ENCODE data around the gene DSC1. TPM values are rescaled to one million over a fixed set of nuclear protein-coding genes. Genes with fewer than 3 reads are reported as not detected.
A peak's percentile ranks its signal among the peaks of the same experiment; 100 is the strongest.

DSC1 gene
- total and polyA plus RNA-seq, 2 of the 13 experiments (the other 11 are each of a cell fraction or from before 2014, with no cell fraction given) = not detected

DNA sequence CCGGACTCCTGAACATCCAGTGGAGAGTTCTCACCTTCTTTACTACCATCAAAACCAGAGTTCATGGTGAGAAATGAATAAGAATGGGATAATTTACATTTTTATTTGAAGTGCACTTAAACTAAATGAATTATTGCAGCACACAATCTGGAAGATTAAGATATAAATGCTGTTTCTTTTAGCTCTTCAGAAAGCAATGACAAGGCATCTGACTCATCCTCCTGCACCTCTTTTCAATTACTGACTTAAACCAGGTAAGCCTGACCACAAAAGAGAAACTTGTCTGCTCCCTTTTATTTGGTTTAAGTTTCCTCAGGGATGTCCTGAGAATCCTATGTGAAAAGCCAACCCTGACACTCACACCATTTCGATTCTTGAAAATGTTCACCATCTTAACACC, 59.7 kb downstream of the DSC1 start (continued):
- TF ChIP-seq, protein P1, sequence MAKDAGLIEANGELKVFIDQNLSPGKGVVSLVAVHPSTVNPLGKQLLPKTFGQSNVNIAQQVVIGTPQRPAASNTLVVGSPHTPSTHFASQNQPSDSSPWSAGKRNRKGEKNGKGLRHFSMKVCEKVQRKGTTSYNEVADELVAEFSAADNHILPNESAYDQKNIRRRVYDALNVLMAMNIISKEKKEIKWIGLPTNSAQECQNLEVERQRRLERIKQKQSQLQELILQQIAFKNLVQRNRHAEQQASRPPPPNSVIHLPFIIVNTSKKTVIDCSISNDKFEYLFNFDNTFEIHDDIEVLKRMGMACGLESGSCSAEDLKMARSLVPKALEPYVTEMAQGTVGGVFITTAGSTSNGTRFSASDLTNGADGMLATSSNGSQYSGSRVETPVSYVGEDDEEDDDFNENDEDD (CRISPR knock-in tag; IDR thresholded peaks at IDR 0.05; ENCODE audit: borderline replicate concordance) = no peak

DNA sequence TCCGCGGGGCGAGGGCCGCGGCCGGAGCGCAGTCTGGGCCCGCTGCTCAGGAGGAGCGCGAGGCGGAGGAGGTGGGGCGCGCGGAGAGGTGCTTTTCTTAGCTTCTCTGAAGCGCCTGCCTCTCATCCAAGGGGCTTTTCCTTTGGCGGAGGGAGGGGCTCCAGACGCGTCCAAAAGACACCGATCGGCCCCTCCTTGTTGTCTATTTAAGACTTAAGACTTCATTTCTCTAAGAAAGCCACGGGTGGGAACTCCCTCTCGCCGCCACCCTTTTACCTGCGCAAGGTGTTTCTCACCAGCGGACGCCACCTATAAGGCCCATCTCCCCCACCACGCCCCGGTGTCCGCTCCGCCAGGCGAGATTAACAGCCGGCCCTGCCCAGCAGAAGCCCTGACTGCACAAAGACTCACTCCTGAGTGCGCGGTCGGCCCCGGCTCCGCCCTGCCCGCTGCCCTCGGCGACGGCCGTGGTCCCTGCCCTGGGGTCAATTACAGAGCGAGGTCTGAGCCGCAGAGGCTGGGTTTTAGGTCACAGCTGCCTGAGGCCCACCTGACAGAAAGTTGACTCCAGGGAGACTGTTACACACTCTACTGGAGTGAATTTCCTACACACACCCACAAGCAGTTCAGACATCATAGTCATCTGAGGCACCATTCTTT, 60.5 kb downstream of the DSC1 start, which contains the start of gene DSC2:
TSS of gene DSC2 (minus strand) at position 397 of the 660 bp plus-strand sequence. CDS start 450 bp downstream, outside the sequence.
- no peaks in the 10 kb centered on the region for H4K20me1 ChIP-seq (ENCODE audit: insufficient read depth, low read length)
- peaks cover 38% of the 10 kb centered on the region for H3K79me2 ChIP-seq (ENCODE audit: insufficient read depth, low read length)
- in situ Hi-C loops (cut with HindIII; ENCODE audit: extremely low pct_ligation_motif_present, low pct_unique_long_range_greater_than_20kb) (loop anchor here (5.0 kb wide), 1 partner anchor 140 kb away; no protein-coding TSS in a partner anchor), intact Hi-C loops (cut with micrococcal nuclease; ENCODE audit: unreplicated experiment) (loop anchor here (5.0 to 10.0 kb wide), 3 partner anchors 57 to 410 kb away; partner anchors contain the start of genes DSC3 and DSG2)
- peaks cover 31% of the 10 kb centered on the region for H3K4me1 ChIP-seq (ENCODE audit: insufficient read depth, low read length)
- no peaks in the 10 kb centered on the region for H3K9me3 ChIP-seq (ENCODE audit: low read length)
- ChIA-PET POLR2A (interaction anchor here (0.6 to 4.9 kb wide), 7 partner anchors 105 to 442 kb away, joined by 4 to 50 read pairs (median 6); no protein-coding TSS in a partner anchor), CTCF (ENCODE audit: low intra/inter-chr PET ratio, low total read pairs) (interaction anchor here (1.1 kb wide), 1 partner anchor 139 kb away, joined by 3 read pairs; no protein-coding TSS in a partner anchor)
- FAIRE-seq (peak; percentile 80), DNase-seq (ENCODE audit: low spot score) (peak; percentile 61), ATAC-seq (peak; percentile 91)
- BruUV-seq (replicated peaks) = TSS peak; percentile 48
- H3K36me3 ChIP-seq (replicated peaks in 1 of 2; ENCODE audit: control insufficient read depth in 1 of 2, insufficient read depth in 2 of 2, low read length in 2 of 2) = no peaks in the 10 kb centered on the region
- no peaks in the 10 kb centered on the region; a peak in 1 of 5 replicates for H3K27me3 ChIP-seq (ENCODE audit: control insufficient read depth in 1 of 2, insufficient read depth in 2 of 2, low read length in 2 of 2)
- 1% methylated on average over 12 of the region's 44 CpGs for WGBS (ENCODE audit: low lambda C conversion rate)
- no peak within 1 kb of the TSS for H2AFZ ChIP-seq (ENCODE audit: low read length)
- H3K4me3 ChIP-seq (replicated peaks in 1 of 3; ENCODE audit: insufficient read depth in 1 of 3, low read depth in 2 of 3, low read length in 3 of 3) = peak within 1 kb of the TSS; percentile 79 to 90 (median 90)
- H3K4me2 ChIP-seq (ENCODE audit: low read depth, low read length) = peak within 1 kb of the TSS; percentile 76
- H3K27ac ChIP-seq (ENCODE audit: extremely low read length, insufficient read depth, low read length) = peak within 1 kb of the TSS; percentile 97
- peak within 1 kb of the TSS; percentile 90 for H3K9ac ChIP-seq (ENCODE audit: insufficient read depth, low read depth, low read length)
- TF ChIP-seq KAT7 (CRISPR knock-in tag; IDR thresholded peaks at IDR 0.05; ENCODE audit: borderline replicate concordance) = peak; percentile 39; the same call in 1 of the 2 replicates
- TF ChIP-seq, protein P2, sequence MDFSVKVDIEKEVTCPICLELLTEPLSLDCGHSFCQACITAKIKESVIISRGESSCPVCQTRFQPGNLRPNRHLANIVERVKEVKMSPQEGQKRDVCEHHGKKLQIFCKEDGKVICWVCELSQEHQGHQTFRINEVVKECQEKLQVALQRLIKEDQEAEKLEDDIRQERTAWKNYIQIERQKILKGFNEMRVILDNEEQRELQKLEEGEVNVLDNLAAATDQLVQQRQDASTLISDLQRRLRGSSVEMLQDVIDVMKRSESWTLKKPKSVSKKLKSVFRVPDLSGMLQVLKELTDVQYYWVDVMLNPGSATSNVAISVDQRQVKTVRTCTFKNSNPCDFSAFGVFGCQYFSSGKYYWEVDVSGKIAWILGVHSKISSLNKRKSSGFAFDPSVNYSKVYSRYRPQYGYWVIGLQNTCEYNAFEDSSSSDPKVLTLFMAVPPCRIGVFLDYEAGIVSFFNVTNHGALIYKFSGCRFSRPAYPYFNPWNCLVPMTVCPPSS (IDR thresholded peaks at IDR 0.05) = no peak
- TF ChIP-seq, protein P3, sequence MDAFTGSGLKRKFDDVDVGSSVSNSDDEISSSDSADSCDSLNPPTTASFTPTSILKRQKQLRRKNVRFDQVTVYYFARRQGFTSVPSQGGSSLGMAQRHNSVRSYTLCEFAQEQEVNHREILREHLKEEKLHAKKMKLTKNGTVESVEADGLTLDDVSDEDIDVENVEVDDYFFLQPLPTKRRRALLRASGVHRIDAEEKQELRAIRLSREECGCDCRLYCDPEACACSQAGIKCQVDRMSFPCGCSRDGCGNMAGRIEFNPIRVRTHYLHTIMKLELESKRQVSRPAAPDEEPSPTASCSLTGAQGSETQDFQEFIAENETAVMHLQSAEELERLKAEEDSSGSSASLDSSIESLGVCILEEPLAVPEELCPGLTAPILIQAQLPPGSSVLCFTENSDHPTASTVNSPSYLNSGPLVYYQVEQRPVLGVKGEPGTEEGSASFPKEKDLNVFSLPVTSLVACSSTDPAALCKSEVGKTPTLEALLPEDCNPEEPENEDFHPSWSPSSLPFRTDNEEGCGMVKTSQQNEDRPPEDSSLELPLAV (CRISPR knock-in tag; conservative IDR thresholded peaks at IDR 0.05; ENCODE audit: low read depth) = no peak
- TF ChIP-seq ZNF670 (CRISPR knock-in tag; IDR thresholded peaks at IDR 0.05; ENCODE audit: borderline replicate concordance) = no peak
- TF ChIP-seq TRIM24 (CRISPR knock-in tag; IDR thresholded peaks at IDR 0.05) = no peak
- no peak for TF ChIP-seq CHCHD3 (CRISPR knock-in tag; IDR thresholded peaks at IDR 0.05)
- TF ChIP-seq ZNF143 (CRISPR knock-in tag; IDR thresholded peaks at IDR 0.05) = no peak
- TF ChIP-seq, protein P4, sequence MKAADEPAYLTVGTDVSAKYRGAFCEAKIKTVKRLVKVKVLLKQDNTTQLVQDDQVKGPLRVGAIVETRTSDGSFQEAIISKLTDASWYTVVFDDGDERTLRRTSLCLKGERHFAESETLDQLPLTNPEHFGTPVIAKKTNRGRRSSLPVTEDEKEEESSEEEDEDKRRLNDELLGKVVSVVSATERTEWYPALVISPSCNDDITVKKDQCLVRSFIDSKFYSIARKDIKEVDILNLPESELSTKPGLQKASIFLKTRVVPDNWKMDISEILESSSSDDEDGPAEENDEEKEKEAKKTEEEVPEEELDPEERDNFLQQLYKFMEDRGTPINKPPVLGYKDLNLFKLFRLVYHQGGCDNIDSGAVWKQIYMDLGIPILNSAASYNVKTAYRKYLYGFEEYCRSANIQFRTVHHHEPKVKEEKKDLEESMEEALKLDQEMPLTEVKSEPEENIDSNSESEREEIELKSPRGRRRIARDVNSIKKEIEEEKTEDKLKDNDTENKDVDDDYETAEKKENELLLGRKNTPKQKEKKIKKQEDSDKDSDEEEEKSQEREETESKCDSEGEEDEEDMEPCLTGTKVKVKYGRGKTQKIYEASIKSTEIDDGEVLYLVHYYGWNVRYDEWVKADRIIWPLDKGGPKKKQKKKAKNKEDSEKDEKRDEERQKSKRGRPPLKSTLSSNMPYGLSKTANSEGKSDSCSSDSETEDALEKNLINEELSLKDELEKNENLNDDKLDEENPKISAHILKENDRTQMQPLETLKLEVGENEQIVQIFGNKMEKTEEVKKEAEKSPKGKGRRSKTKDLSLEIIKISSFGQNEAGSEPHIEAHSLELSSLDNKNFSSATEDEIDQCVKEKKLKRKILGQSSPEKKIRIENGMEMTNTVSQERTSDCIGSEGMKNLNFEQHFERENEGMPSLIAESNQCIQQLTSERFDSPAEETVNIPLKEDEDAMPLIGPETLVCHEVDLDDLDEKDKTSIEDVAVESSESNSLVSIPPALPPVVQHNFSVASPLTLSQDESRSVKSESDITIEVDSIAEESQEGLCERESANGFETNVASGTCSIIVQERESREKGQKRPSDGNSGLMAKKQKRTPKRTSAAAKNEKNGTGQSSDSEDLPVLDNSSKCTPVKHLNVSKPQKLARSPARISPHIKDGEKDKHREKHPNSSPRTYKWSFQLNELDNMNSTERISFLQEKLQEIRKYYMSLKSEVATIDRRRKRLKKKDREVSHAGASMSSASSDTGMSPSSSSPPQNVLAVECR (CRISPR knock-in tag; IDR thresholded peaks at IDR 0.05; ENCODE audit: borderline replicate concordance) = peak; percentile 53
- TF ChIP-seq TCF12 (IDR thresholded peaks at IDR 0.05) = no peak
- no peak for TF ChIP-seq TCF12 (CRISPR knock-in tag; IDR thresholded peaks at IDR 0.05)
- TF ChIP-seq KLF6 (CRISPR knock-in tag; IDR thresholded peaks at IDR 0.05) = peak; percentile 46; the same call in 1 of the 2 replicates
- TF ChIP-seq NFRKB (IDR thresholded peaks at IDR 0.05) = no peak
- no peak for TF ChIP-seq KLF13 (CRISPR knock-in tag; IDR thresholded peaks at IDR 0.05)

Measured in HepG2 (cell line).